Measurements from ENCODE around the gene CDT1.

CDT1 gene

DNA sequence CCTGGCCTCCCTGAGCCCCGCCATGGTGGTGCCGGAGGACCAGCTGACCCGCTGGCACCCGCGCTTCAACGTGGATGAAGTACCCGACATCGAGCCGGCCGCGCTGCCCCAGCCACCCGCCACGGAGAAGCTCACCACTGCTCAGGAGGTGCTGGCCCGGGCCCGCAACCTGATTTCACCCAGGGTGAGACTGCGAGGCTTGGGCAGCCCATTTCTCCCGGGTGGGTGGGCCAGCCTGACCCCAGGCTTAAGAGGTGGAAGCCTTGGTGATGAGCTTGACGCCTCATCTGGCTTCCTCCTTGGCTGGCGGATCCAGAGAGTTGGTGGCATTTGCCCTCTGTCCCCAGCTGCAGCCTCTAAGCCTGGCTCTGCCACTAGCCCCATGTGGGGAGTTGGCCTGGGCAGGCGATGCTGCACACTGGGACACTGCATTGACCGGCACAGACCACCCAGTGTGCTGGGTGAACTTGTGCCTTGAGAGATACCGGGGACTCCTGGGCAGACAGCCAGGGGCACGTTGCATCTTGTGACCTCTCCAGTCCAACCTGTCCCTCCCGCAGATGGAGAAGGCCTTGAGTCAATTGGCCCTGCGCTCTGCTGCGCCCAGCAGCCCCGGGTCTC lies 3.0 kb downstream of the CDT1 start:
- Histone ChIP-seq H3K27ac (ENCODE audit: low read length) (no peak overlapping the region), H3K9ac (ENCODE audit: low read length in 2 of 2) (no peak overlapping the region), H3K4me3 (ENCODE audit: low read length in 2 of 2) (no peak overlapping the region), H3K27me3 (ENCODE audit: control insufficient read depth in 1 of 2, insufficient read depth in 2 of 2, low read length in 2 of 2) (peaks cover 2 to 8% of the 10 kb centered on the region in 2 donors), H3K4me1 (ENCODE audit: control insufficient read depth, insufficient read depth, low read length) (peaks cover 25% of the 10 kb centered on the region), H3K9me3 (ENCODE audit: control insufficient read depth in 2 of 2, low read length in 2 of 2) (no peaks in the 10 kb centered on the region), H3K36me3 (ENCODE audit: control insufficient read depth in 2 of 2, insufficient read depth in 2 of 2, low read length in 2 of 2) (peaks cover 4 to 9% of the 10 kb centered on the region in 2 donors)

DNA sequence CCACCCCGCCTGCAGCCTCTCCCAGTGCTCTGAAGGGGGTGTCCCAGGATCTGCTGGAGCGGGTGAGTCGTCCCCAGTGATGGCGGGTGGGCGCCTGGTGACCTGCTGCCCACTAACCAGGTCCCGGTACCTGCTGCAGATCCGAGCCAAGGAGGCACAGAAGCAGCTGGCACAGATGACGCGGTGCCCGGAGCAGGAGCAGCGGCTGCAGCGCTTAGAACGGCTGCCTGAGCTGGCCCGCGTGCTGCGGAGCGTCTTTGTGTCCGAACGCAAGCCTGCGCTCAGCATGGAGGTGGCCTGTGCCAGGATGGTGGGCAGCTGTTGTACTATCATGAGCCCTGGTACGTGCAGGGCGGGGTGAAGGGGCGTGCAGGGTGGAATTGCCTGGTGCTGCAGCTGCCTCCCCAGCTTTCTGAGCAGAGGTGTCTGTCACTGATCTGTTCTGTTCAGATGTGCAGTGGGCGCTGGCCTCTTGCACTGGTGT lies 3.6 kb downstream of the CDT1 start:
- H3K9ac ChIP-seq (ENCODE audit: low read length in 2 of 2) = no peak overlapping the region
- H3K36me3 ChIP-seq (ENCODE audit: control insufficient read depth in 2 of 2, insufficient read depth in 2 of 2, low read length in 2 of 2) = peaks cover 4 to 9% of the 10 kb centered on the region in 2 donors
- H3K4me3 ChIP-seq (ENCODE audit: low read length in 2 of 2) = no peak overlapping the region
- H3K27ac ChIP-seq (ENCODE audit: low read length) = no peak overlapping the region
- no peaks in the 10 kb centered on the region for H3K9me3 ChIP-seq (ENCODE audit: control insufficient read depth in 2 of 2, low read length in 2 of 2)
- H3K4me1 ChIP-seq (ENCODE audit: control insufficient read depth, insufficient read depth, low read length) = peaks cover 26% of the 10 kb centered on the region
- peaks cover 2 to 8% of the 10 kb centered on the region in 2 donors for H3K27me3 ChIP-seq (ENCODE audit: control insufficient read depth in 1 of 2, insufficient read depth in 2 of 2, low read length in 2 of 2)

DNA sequence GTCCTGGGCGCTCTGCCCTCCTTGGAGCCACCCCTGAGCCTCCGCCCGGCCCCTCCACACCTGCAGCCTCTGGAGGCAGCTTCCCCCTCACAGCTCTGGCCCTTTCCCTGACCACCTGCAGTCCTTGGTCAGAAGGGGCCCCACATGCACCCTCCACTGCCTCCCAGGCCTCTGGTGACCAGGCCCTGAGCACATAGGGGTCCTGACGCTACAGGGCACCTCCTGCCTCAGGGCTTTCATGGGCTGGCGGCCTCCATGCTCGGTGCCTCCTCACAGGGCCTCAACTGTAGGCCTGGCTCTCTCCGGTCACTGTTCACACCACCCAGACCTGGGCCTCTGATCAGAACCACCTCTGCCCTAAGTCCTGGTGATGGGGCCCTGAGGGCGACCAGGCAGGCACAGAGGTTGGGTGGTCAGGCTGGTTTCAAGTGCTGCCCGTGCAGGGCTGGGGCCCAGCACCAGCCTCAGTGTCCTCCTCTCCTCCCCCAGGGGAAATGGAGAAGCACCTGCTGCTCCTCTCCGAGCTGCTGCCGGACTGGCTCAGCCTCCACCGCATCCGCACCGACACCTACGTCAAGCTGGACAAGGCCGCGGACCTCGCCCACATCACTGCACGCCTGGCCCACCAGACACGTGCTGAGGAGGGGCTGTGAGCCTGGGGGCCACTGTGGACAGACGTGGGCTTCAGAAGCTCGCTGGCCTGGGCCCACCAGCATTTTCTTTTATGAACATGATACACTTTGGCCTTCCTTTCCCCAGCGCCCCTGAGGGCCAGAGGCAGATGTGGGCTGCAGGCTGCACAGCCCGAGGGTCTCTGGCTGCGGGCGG lies 4.3 kb downstream of the CDT1 start:
- peaks cover 4 to 9% of the 10 kb centered on the region in 2 donors for H3K36me3 ChIP-seq (ENCODE audit: control insufficient read depth in 2 of 2, insufficient read depth in 2 of 2, low read length in 2 of 2)
- H3K27me3 ChIP-seq (ENCODE audit: control insufficient read depth in 1 of 2, insufficient read depth in 2 of 2, low read length in 2 of 2) = peaks cover 2 to 8% of the 10 kb centered on the region in 2 donors
- no peak overlapping the region for H3K9ac ChIP-seq (ENCODE audit: low read length in 2 of 2)
- H3K4me3 ChIP-seq (ENCODE audit: low read length in 2 of 2) = no peak overlapping the region
- no peaks in the 10 kb centered on the region for H3K9me3 ChIP-seq (ENCODE audit: control insufficient read depth in 2 of 2, low read length in 2 of 2)
- no peak overlapping the region for H3K27ac ChIP-seq (ENCODE audit: low read length)
- H3K4me1 ChIP-seq (ENCODE audit: control insufficient read depth, insufficient read depth, low read length) = peaks cover 27% of the 10 kb centered on the region

DNA sequence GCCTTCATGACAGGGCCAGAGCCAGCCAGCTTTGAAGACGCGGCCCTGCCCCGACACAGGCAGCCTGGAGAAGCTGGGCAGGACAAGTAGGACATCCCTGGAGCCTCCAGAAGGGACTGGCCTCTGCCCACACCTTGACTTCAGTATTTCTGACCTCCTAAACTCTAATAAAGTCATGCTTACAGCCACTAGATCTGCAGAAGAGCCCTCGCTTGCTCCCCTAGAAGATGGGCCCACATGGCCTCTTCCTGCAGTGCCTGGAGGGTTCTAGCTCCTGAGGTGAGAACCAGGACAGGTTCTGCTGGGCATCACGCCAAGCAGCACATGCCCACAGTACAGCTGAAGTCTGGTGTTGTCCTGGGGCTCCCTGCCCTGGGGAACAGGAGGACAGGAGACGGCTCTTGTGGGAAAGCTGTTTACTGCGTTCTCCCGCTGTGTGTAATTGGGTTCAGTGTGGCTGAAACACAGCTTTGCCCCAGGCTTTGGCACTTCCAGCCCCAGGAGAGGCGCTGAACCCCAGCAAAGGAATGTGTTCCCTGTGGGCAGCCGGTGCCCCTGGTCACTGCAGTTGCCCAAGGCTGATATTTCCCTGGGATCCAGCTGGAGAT lies 5.6 kb downstream of the CDT1 start:
- Histone ChIP-seq H3K4me3 (ENCODE audit: low read length in 2 of 2) (no peak overlapping the region), H3K36me3 (ENCODE audit: control insufficient read depth in 2 of 2, insufficient read depth in 2 of 2, low read length in 2 of 2) (peaks cover 4 to 9% of the 10 kb centered on the region in 2 donors), H3K27ac (ENCODE audit: low read length) (no peak overlapping the region), H3K27me3 (ENCODE audit: control insufficient read depth in 1 of 2, insufficient read depth in 2 of 2, low read length in 2 of 2) (peaks cover 2 to 8% of the 10 kb centered on the region in 2 donors), H3K9ac (ENCODE audit: low read length in 2 of 2) (no peak overlapping the region), H3K4me1 (ENCODE audit: control insufficient read depth, insufficient read depth, low read length) (peaks cover 26% of the 10 kb centered on the region), H3K9me3 (ENCODE audit: control insufficient read depth in 2 of 2, low read length in 2 of 2) (no peaks in the 10 kb centered on the region)

DNA sequence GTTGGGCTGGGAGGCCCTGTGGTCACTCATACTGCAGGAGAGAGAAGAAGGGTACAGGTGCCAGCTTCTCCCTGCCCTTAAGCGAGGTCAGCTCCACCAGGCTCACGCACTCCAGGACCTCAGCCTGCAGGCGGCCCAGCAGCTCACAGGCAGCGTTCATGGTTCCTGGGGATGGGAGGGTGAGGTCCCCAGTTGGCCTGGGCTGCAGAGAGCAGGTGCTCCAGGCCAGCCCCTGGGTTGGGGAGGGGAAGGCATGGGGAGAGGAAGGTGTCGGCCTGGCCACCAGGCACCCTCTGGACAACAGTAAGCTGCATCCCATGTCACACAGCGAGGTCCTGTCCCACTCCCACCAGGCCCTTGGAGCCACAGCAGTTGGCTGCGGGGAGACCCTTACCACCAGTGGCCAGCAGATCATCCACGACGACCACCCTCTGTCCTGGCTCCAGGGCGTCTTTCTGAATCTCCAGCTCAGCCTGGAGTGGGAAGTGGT lies 6.1 kb downstream of the CDT1 start:
- no peaks in the 10 kb centered on the region for H3K9me3 ChIP-seq (ENCODE audit: control insufficient read depth in 2 of 2, low read length in 2 of 2)
- H3K27me3 ChIP-seq (ENCODE audit: control insufficient read depth in 1 of 2, insufficient read depth in 2 of 2, low read length in 2 of 2) = peaks cover 0 to 2% of the 10 kb centered on the region in 2 donors
- H3K27ac ChIP-seq (ENCODE audit: low read length) = no peak overlapping the region
- peaks cover 4 to 9% of the 10 kb centered on the region in 2 donors for H3K36me3 ChIP-seq (ENCODE audit: control insufficient read depth in 2 of 2, insufficient read depth in 2 of 2, low read length in 2 of 2)
- H3K9ac ChIP-seq (ENCODE audit: low read length in 2 of 2) = no peak overlapping the region
- no peak overlapping the region for H3K4me3 ChIP-seq (ENCODE audit: low read length in 2 of 2)
- H3K4me1 ChIP-seq (ENCODE audit: control insufficient read depth, insufficient read depth, low read length) = peaks cover 23% of the 10 kb centered on the region

DNA sequence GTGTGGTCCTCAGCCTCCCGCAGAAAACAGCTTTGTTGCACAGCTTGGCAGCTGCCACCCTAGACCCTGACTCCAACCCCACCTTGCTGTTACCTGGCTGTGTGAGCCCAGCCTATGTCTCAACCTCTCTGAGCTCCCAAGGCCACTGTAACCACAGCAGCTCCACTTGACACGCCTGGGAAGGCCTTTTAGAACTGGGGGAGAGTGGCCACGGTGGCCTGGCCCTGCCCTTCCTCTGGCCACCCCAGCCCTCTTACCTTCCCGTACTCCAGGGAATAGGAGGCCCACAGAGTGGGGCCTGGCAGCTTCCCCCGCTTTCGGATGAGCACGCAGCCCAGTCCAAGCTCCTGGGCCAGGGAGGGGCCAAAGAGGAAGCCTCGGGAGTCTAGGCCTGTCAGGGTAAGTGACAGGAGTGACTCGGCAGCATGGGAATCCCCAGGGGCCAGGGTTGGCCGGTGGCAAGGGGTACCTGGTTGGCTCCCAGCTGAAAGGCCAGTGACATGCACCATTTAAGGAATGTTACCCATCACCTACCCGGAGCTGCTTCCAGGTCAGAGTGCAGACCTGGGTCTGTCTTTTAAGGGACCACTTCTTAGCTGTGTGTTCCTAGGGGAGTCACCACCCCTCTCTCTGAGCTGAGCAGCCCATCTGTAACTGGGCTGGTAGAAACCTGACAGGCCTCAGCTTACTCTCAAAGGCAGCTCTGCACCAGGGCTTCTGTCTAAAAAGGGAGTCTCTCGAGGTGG lies 6.8 kb downstream of the CDT1 start:
- Histone ChIP-seq H3K9ac (ENCODE audit: low read length in 2 of 2) (peak overlapping the region; percentile 70 to 75), H3K4me1 (ENCODE audit: control insufficient read depth, insufficient read depth, low read length) (peaks cover 23% of the 10 kb centered on the region), H3K27me3 (ENCODE audit: control insufficient read depth in 1 of 2, insufficient read depth in 2 of 2, low read length in 2 of 2) (no peaks in the 10 kb centered on the region), H3K4me3 (ENCODE audit: low read length in 2 of 2) (peak overlapping the region; percentile 58 to 78), H3K9me3 (ENCODE audit: control insufficient read depth in 2 of 2, low read length in 2 of 2) (no peaks in the 10 kb centered on the region), H3K27ac (ENCODE audit: low read length) (peak overlapping the region; percentile 66), H3K36me3 (ENCODE audit: control insufficient read depth in 2 of 2, insufficient read depth in 2 of 2, low read length in 2 of 2) (peaks cover 4 to 9% of the 10 kb centered on the region in 2 donors)

DNA sequence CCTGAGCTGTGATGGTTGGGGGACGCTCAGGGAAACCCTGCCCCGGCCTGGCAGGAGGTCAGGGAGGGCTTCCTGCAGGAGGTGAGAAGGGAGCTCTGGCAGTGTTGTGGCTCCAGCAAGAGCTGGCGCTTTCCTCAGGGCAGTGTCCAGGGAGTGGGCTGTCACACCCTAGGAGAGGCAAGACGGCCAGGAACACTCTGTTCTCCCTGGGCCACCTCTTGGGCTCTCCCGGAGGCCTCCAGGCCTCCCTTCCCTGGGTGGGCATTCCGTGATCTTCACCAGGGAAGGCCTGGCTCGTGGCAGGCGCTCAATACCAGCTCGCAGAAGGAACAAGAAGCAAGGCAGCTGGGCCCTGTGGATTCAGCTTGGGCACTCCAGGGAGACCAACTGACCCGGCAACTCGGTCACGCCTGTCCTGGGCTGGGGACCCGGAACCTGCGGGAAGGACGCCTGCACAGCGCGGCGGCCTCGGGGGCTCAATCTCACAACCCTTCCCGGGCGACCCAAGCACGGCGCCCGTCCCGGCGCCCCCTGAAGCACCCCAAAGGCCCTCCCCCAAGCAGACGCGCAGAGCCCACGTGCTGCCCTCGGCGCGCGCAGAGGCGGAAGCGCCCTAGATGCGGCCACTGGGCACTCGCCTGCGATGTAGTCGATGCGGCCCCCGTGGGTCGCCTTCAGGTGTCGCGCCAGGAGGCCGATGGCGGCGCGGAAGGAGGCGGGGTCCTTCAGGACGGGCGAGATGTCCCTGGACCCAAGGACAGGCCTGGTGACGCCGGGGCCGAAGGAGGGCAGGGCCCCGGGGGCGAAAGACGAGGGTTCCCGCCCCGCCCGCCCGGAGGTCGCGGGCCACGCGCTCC lies 7.6 kb downstream of the CDT1 start:
- Histone ChIP-seq H3K9me3 (ENCODE audit: control insufficient read depth in 2 of 2, low read length in 2 of 2) (no peaks in the 10 kb centered on the region), H3K9ac (ENCODE audit: low read length in 2 of 2) (peak overlapping the region; percentile 70 to 75), H3K27ac (ENCODE audit: low read length) (peak overlapping the region; percentile 66), H3K27me3 (ENCODE audit: control insufficient read depth in 1 of 2, insufficient read depth in 2 of 2, low read length in 2 of 2) (no peaks in the 10 kb centered on the region), H3K36me3 (ENCODE audit: control insufficient read depth in 2 of 2, insufficient read depth in 2 of 2, low read length in 2 of 2) (peaks cover 4 to 9% of the 10 kb centered on the region in 2 donors), H3K4me3 (ENCODE audit: low read length in 2 of 2) (peak overlapping the region; percentile 58 to 78), H3K4me1 (ENCODE audit: control insufficient read depth, insufficient read depth, low read length) (peaks cover 23% of the 10 kb centered on the region)

DNA sequence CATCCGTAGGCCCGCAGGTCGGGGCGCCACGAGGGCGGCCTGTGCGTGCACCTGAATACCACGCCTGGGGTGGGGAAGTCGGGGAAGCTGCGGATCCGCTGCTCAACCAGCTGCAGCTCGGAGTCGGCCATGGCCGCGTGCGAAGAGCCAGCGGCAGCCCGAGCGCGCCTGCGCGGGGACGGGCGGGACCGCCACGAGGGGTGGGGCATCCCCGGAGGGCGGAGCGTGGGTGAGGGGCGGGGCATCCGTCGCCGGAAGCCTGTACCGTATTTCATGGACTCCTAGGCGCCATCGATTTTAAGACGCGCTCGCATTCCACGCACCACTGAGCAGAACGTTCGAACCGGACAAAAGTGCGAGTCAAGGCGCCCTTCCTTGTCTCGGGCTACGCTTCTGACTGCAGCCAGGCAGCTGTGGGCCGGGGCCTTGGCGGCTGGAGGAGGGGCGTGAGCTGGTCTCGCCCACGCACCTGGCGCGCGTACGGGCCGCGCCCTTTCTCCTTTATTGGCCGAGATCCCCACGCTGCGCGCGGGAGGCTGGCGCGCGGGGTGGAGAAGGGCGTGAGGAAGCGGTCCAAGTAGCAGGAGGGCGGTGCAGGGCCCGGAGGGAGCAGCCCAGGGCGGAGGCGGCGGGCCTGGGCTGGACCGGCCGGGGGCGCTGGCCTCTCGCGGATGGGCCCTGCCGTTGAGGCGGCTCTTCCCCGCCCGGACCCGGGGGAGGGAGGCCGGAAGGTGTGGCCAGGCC lies 8.4 kb downstream of the CDT1 start, which contains the start of gene APRT:
TSS of gene APRT (minus strand) at position 160 of the 744 bp plus-strand sequence. CDS start at position 131, 29 bp downstream.
- Histone ChIP-seq H3K9me3 (ENCODE audit: control insufficient read depth in 2 of 2, low read length in 2 of 2) (no peaks in the 10 kb centered on the region), H3K4me1 (ENCODE audit: control insufficient read depth, insufficient read depth, low read length) (peaks cover 23% of the 10 kb centered on the region), H3K36me3 (ENCODE audit: control insufficient read depth in 2 of 2, insufficient read depth in 2 of 2, low read length in 2 of 2) (peaks cover 4 to 9% of the 10 kb centered on the region in 2 donors), H3K4me3 (ENCODE audit: low read length in 2 of 2) (peak within 1 kb of the TSS; percentile 58 to 78), H3K27ac (ENCODE audit: low read length) (peak within 1 kb of the TSS; percentile 66), H3K27me3 (ENCODE audit: control insufficient read depth in 1 of 2, insufficient read depth in 2 of 2, low read length in 2 of 2) (no peaks in the 10 kb centered on the region), H3K9ac (ENCODE audit: low read length in 2 of 2) (peak within 1 kb of the TSS; percentile 70 to 75)

Measured in stomach smooth muscle (tissue), 2 donors.